ENCODE results near the gene KIRREL3.

DNA sequence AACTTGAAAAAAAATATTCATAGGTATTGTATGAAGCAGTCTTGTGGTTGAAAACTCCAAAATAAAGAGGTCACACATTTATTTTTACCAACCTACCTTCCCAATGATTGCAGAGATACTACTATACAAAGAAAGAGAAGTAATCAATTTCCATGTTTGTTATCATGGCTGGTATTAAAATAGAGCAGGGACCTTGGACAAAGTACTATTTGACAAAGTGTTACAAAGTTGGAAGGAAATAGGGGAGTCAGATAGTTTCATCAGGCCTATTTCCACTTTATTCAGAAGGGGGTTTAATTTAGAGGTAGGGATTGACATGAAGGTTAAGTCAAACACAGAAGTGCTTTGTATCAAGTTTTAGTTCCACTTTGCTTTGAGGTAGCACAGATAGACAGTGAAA is 34.4 kb upstream of the KIRREL3 start:
- TF ChIP-seq EZH2 (IDR thresholded peaks at IDR 0.05; ENCODE audit: insufficient read depth, poor library complexity, severe bottlenecking): no peak
- no peak for TF ChIP-seq EZH2phosphoT487 (IDR thresholded peaks at IDR 0.05; ENCODE audit: insufficient read depth, low read depth)
